Measurements from ENCODE around the gene GIMAP2. TPM values are rescaled to one million over a fixed set of nuclear protein-coding genes. Genes with fewer than 3 reads are reported as not detected.
A peak's percentile ranks its signal among the peaks of the same experiment; 100 is the strongest.

The GIMAP2 gene
- polyA plus RNA-seq, 1 donor: 9.3 TPM

- Histone ChIP-seq H3K27me3 (ENCODE audit: control insufficient read depth, insufficient read depth, low read length) (no peaks in the 10 kb centered on the region), H3K4me3 (ENCODE audit: low read length) (peak overlapping the region; percentile 21), H3K36me3 (ENCODE audit: control insufficient read depth, insufficient read depth, low read length) (no peaks in the 10 kb centered on the region), H3K4me1 (ENCODE audit: control insufficient read depth, insufficient read depth, low read length) (no peaks in the 10 kb centered on the region), H3K27ac (ENCODE audit: low read length) (no peak overlapping the region), H3K9me3 (ENCODE audit: control insufficient read depth, low read depth, low read length) (peaks cover 6% of the 10 kb centered on the region)
- 89% methylated on average over 3 of the region's 4 CpGs for WGBS (ENCODE audit: insufficient coverage, low lambda C conversion rate)
- no peak for DNase-seq
Measured at GRCh38 chr7:150716939-150717338, 31.4 kb downstream of the GIMAP2 start.

GRCh38 chr7:150717814-150718420 lies 32.4 kb downstream of the GIMAP2 start:
- WGBS (ENCODE audit: insufficient coverage, low lambda C conversion rate): no CpG with 5 or more reads among the region's 4 CpGs
- no peak overlapping the region for H3K27ac ChIP-seq (ENCODE audit: low read length)
- H3K4me1 ChIP-seq (ENCODE audit: control insufficient read depth, insufficient read depth, low read length): no peaks in the 10 kb centered on the region
- no peak for DNase-seq
- no peak overlapping the region for H3K4me3 ChIP-seq (ENCODE audit: low read length)
- no peaks in the 10 kb centered on the region for H3K36me3 ChIP-seq (ENCODE audit: control insufficient read depth, insufficient read depth, low read length)
- H3K27me3 ChIP-seq (ENCODE audit: control insufficient read depth, insufficient read depth, low read length): no peaks in the 10 kb centered on the region
- H3K9me3 ChIP-seq (ENCODE audit: control insufficient read depth, low read depth, low read length): peaks cover 6% of the 10 kb centered on the region

- no peaks in the 10 kb centered on the region for H3K36me3 ChIP-seq (ENCODE audit: control insufficient read depth, insufficient read depth, low read length)
- 100% methylated on average over 1 of the region's 4 CpGs for WGBS (ENCODE audit: insufficient coverage, low lambda C conversion rate)
- H3K27me3 ChIP-seq (ENCODE audit: control insufficient read depth, insufficient read depth, low read length): no peaks in the 10 kb centered on the region
- no peak overlapping the region for H3K27ac ChIP-seq (ENCODE audit: low read length)
- H3K9me3 ChIP-seq (ENCODE audit: control insufficient read depth, low read depth, low read length): peaks cover 6% of the 10 kb centered on the region
- no peak for DNase-seq
- H3K4me1 ChIP-seq (ENCODE audit: control insufficient read depth, insufficient read depth, low read length): no peaks in the 10 kb centered on the region
- no peak overlapping the region for H3K4me3 ChIP-seq (ENCODE audit: low read length)
Measured at GRCh38 chr7:150719436-150719835, 33.9 kb downstream of the GIMAP2 start.

GRCh38 chr7:150719960-150720891 lies 34.7 kb downstream of the GIMAP2 start:
- no peaks in the 10 kb centered on the region for H3K4me1 ChIP-seq (ENCODE audit: control insufficient read depth, insufficient read depth, low read length)
- H3K36me3 ChIP-seq (ENCODE audit: control insufficient read depth, insufficient read depth, low read length): no peaks in the 10 kb centered on the region
- no peak overlapping the region for H3K27ac ChIP-seq (ENCODE audit: low read length)
- no peak overlapping the region for H3K4me3 ChIP-seq (ENCODE audit: low read length)
- H3K9me3 ChIP-seq (ENCODE audit: control insufficient read depth, low read depth, low read length): peaks cover 6% of the 10 kb centered on the region
- WGBS (ENCODE audit: insufficient coverage, low lambda C conversion rate): no CpG with 5 or more reads among the region's 52 CpGs
- no peaks in the 10 kb centered on the region for H3K27me3 ChIP-seq (ENCODE audit: control insufficient read depth, insufficient read depth, low read length)
- no peak for DNase-seq

GRCh38 chr7:150721970-150722373 lies 36.5 kb downstream of the GIMAP2 start:
- no CpG with 5 or more reads among the region's 11 CpGs for WGBS (ENCODE audit: insufficient coverage, low lambda C conversion rate)
- no peak for DNase-seq
- no peaks in the 10 kb centered on the region for H3K4me1 ChIP-seq (ENCODE audit: control insufficient read depth, insufficient read depth, low read length)
- H3K36me3 ChIP-seq (ENCODE audit: control insufficient read depth, insufficient read depth, low read length): no peaks in the 10 kb centered on the region
- H3K9me3 ChIP-seq (ENCODE audit: control insufficient read depth, low read depth, low read length): peaks cover 13% of the 10 kb centered on the region
- no peak overlapping the region for H3K4me3 ChIP-seq (ENCODE audit: low read length)
- no peak overlapping the region for H3K27ac ChIP-seq (ENCODE audit: low read length)
- H3K27me3 ChIP-seq (ENCODE audit: control insufficient read depth, insufficient read depth, low read length): no peaks in the 10 kb centered on the region

GRCh38 chr7:150722431-150722931 lies 37.0 kb downstream of the GIMAP2 start:
- no peaks in the 10 kb centered on the region for H3K4me1 ChIP-seq (ENCODE audit: control insufficient read depth, insufficient read depth, low read length)
- H3K27me3 ChIP-seq (ENCODE audit: control insufficient read depth, insufficient read depth, low read length): no peaks in the 10 kb centered on the region
- no peak for DNase-seq
- H3K4me3 ChIP-seq (ENCODE audit: low read length): no peak overlapping the region
- WGBS (ENCODE audit: insufficient coverage, low lambda C conversion rate): no CpG with 5 or more reads among the region's 12 CpGs
- H3K27ac ChIP-seq (ENCODE audit: low read length): no peak overlapping the region
- H3K9me3 ChIP-seq (ENCODE audit: control insufficient read depth, low read depth, low read length): peaks cover 13% of the 10 kb centered on the region
- H3K36me3 ChIP-seq (ENCODE audit: control insufficient read depth, insufficient read depth, low read length): no peaks in the 10 kb centered on the region

GRCh38 chr7:150723467-150723866 lies 38.0 kb downstream of the GIMAP2 start:
- H3K4me3 ChIP-seq (ENCODE audit: low read length): no peak overlapping the region
- no peaks in the 10 kb centered on the region for H3K36me3 ChIP-seq (ENCODE audit: control insufficient read depth, insufficient read depth, low read length)
- peaks cover 13% of the 10 kb centered on the region for H3K9me3 ChIP-seq (ENCODE audit: control insufficient read depth, low read depth, low read length)
- H3K4me1 ChIP-seq (ENCODE audit: control insufficient read depth, insufficient read depth, low read length): peaks cover 5% of the 10 kb centered on the region
- H3K27ac ChIP-seq (ENCODE audit: low read length): no peak overlapping the region
- H3K27me3 ChIP-seq (ENCODE audit: control insufficient read depth, insufficient read depth, low read length): no peaks in the 10 kb centered on the region
- WGBS (ENCODE audit: insufficient coverage, low lambda C conversion rate): no CpG with 5 or more reads among the region's 1 CpG
- no peak for DNase-seq

GRCh38 chr7:150727381-150727780 lies 41.9 kb downstream of the GIMAP2 start:
- DNase-seq: peak; percentile 63 to 88
- H3K36me3 ChIP-seq (ENCODE audit: control insufficient read depth, insufficient read depth, low read length): no peaks in the 10 kb centered on the region
- no peak overlapping the region for H3K27ac ChIP-seq (ENCODE audit: low read length)
- H3K4me1 ChIP-seq (ENCODE audit: control insufficient read depth, insufficient read depth, low read length): peaks cover 5% of the 10 kb centered on the region
- no peak overlapping the region for H3K4me3 ChIP-seq (ENCODE audit: low read length)
- WGBS (ENCODE audit: insufficient coverage, low lambda C conversion rate): no CpG with 5 or more reads among the region's 3 CpGs
- H3K27me3 ChIP-seq (ENCODE audit: control insufficient read depth, insufficient read depth, low read length): no peaks in the 10 kb centered on the region
- peaks cover 7% of the 10 kb centered on the region for H3K9me3 ChIP-seq (ENCODE audit: control insufficient read depth, low read depth, low read length)

GRCh38 chr7:150728011-150728410 lies 42.5 kb downstream of the GIMAP2 start:
- peaks cover 3% of the 10 kb centered on the region for H3K27me3 ChIP-seq (ENCODE audit: control insufficient read depth, insufficient read depth, low read length)
- no peak overlapping the region for H3K4me3 ChIP-seq (ENCODE audit: low read length)
- H3K4me1 ChIP-seq (ENCODE audit: control insufficient read depth, insufficient read depth, low read length): peaks cover 5% of the 10 kb centered on the region
- no peaks in the 10 kb centered on the region for H3K36me3 ChIP-seq (ENCODE audit: control insufficient read depth, insufficient read depth, low read length)
- peaks cover 7% of the 10 kb centered on the region for H3K9me3 ChIP-seq (ENCODE audit: control insufficient read depth, low read depth, low read length)
- H3K27ac ChIP-seq (ENCODE audit: low read length): no peak overlapping the region
- no peak for DNase-seq

- no peak overlapping the region for H3K27ac ChIP-seq (ENCODE audit: low read length)
- no peak for DNase-seq
- no peaks in the 10 kb centered on the region for H3K36me3 ChIP-seq (ENCODE audit: control insufficient read depth, insufficient read depth, low read length)
- peaks cover 5% of the 10 kb centered on the region for H3K4me1 ChIP-seq (ENCODE audit: control insufficient read depth, insufficient read depth, low read length)
- no peak overlapping the region for H3K4me3 ChIP-seq (ENCODE audit: low read length)
- peaks cover 7% of the 10 kb centered on the region for H3K9me3 ChIP-seq (ENCODE audit: control insufficient read depth, low read depth, low read length)
- peaks cover 5% of the 10 kb centered on the region for H3K27me3 ChIP-seq (ENCODE audit: control insufficient read depth, insufficient read depth, low read length)
Measured at GRCh38 chr7:150728609-150729008, 43.1 kb downstream of the GIMAP2 start.

Data from large intestine (tissue), 3 donors.